Activated naive CD4-positive, alpha-beta T cell treated with anti-CD3 and anti-CD28 coated beads, Interleukin-2, amount 50 U/mL, for 72 hours (primary cell): ENCODE measurements around the gene PAX3. TPM values are rescaled to one million over a fixed set of nuclear protein-coding genes. Genes with fewer than 3 reads are reported as not detected.

ENCODE experiments used
- ATAC-seq, 2 donors: fragments of 150-1000 bp; cut with Tn5 transposase; 2 replicates each; pipeline ENCODE4 v1.10.0; 2021; ENCODE audit warnings: mild to moderate bottlenecking in 2 of 2, moderate library complexity in 2 of 2
- DNase-seq, 2 donors: peaks; one replicate each; pipeline ENCODE4 v3.0.0; 2021 to 2022; ENCODE audit warnings: low spot score in 2 of 2
- H3K27ac Mint-ChIP-seq, 2 donors: one replicate each; pipeline ENCODE4 v1.8.0; 2022; ENCODE audit warnings: mild to moderate bottlenecking in 2 of 2, mixed read lengths in 2 of 2
- H3K36me3 Mint-ChIP-seq, 2 donors: one replicate each; pipeline ENCODE4 v1.8.0; 2022; ENCODE audit warnings: mixed read lengths in 2 of 2
- H3K9me3 Mint-ChIP-seq, 2 donors: one replicate each; pipeline ENCODE4 v1.8.0; 2022; ENCODE audit warnings: mixed read lengths in 2 of 2
- total RNA-seq, 2 donors: library from RNA; stranded (reverse); gene quantifications; one replicate each; pipeline ENCODE4 v1.2.3, GENCODE V29; 2022

PAX3 gene
- total RNA-seq, 2 donors from 2014 or later, result not detected

DNA sequence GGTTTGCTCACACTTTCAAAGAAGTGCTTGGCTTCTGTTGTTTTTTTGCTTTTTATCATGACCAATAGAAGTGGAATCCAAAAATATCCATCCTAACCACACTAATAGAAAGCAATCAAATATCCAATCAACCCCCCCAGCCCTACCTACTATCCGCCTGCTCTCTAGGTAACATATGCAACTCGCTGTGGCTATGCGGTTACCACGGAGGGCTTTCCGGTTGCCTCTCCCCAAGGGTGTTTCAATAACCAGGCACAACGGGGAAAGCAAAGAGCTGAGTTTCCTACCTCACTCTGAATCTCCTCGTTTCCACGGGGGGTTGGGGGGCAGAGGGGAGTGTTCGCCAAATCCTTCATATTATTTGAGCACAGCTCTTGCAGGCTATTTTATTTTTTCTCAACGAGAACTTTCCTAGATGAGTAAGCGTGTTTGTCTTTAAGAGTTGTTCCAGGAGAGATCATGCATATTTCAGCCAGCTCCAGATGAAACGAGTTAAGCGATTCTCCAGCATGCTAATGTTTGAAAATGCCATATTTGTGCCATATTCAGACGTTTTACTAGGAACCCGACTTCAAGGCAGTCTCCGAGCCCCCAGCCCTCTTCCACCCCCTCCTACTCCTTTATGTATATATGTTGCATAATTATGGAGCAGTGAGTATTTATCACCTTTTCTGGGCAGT, 30.3 kb downstream of the PAX3 start:
- peaks cover 4 to 8% of the 10 kb centered on the region in 2 donors for H3K9me3 Mint-ChIP-seq

DNA sequence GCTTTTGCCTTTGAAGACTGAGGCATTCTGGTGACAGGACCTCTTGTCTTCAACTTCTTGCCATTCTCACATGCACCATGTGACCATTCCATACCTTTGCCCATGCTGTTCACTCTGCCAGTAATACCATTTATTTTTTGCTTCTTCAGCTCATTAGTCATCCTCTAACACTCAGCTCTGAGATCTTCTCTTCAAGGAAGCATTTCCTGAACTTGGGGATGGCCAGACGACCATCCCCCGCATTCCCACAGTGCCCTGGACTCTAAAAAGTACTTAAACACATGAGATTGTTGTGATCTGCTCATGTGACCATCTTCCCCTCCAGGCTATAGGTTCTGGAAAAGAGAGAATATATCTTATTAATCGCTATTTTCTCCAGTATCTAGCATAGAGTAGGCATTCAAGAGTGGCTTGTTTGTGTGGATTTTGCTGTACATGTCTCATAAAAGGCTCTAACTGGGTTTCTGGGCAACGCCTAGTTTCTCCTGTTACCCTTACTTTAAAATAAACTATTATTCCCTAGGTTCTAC, 33.9 kb downstream of the PAX3 start:
- Mint-ChIP-seq H3K27ac (no peak overlapping the region), H3K36me3 (peaks cover 0 to 4% of the 10 kb centered on the region in 2 donors), H3K9me3 (peaks cover 4 to 8% of the 10 kb centered on the region in 2 donors)
- ATAC-seq (no peak), DNase-seq (no peak)

More for the DNA sequence above, 30.3 kb downstream of the PAX3 start:
- no peak for ATAC-seq
- Mint-ChIP-seq H3K27ac (no peak overlapping the region), H3K36me3 (peaks cover 0 to 4% of the 10 kb centered on the region in 2 donors)
- DNase-seq, result no peak

DNA sequence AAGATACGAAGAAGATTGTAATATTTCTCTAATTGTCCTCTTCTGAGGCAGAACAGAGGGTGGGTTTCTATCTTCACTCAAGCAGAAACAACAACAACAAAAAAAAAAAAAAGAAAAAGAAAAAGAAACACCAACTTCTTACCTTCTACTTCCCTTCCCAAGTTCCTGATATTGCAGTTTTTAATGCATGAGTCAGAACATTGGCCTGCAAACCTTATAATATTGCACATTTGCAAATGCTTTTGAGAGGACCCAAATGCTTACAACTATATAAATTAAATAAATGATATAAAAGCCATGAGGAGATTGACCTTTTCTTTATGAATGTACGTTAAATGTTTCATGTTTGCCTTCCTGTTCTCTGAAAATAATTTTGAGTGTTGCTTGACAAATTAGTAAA, 37.3 kb downstream of the PAX3 start:
- DNase-seq (no peak), ATAC-seq (no peak)
- Mint-ChIP-seq H3K27ac (no peak overlapping the region), H3K9me3 (peaks cover 4 to 12% of the 10 kb centered on the region in 2 donors), H3K36me3 (peaks cover 2 to 4% of the 10 kb centered on the region in 2 donors)

GRCh38 chr2:222257645-222258044, 41.2 kb downstream of the PAX3 start:
- Mint-ChIP-seq H3K9me3 (peaks cover 0 to 5% of the 10 kb centered on the region in 2 donors), H3K36me3 (peaks cover 0 to 7% of the 10 kb centered on the region in 2 donors), H3K27ac (no peak overlapping the region)
- ATAC-seq (no peak), DNase-seq (no peak)

- ATAC-seq (no peak), DNase-seq (no peak)
- H3K9me3 Mint-ChIP-seq, result peaks cover 0 to 5% of the 10 kb centered on the region in 2 donors
- H3K36me3 Mint-ChIP-seq, result peaks cover 0 to 7% of the 10 kb centered on the region in 2 donors
- no peak overlapping the region for H3K27ac Mint-ChIP-seq
Observed at GRCh38 chr2:222256250-222256649, 42.5 kb downstream of the PAX3 start.

- Mint-ChIP-seq H3K36me3 (peaks cover 0 to 7% of the 10 kb centered on the region in 2 donors), H3K27ac (no peak overlapping the region), H3K9me3 (peaks cover 0 to 5% of the 10 kb centered on the region in 2 donors)
- ATAC-seq, result no peak
- no peak for DNase-seq
Observed at GRCh38 chr2:222255090-222255489, 43.7 kb downstream of the PAX3 start.

- Mint-ChIP-seq H3K9me3 (peaks cover 0 to 1% of the 10 kb centered on the region in 2 donors), H3K27ac (no peak overlapping the region), H3K36me3 (no peaks in the 10 kb centered on the region)
- DNase-seq (no peak), ATAC-seq (no peak)
Observed at GRCh38 chr2:222250313-222250712, 48.5 kb downstream of the PAX3 start.

DNA sequence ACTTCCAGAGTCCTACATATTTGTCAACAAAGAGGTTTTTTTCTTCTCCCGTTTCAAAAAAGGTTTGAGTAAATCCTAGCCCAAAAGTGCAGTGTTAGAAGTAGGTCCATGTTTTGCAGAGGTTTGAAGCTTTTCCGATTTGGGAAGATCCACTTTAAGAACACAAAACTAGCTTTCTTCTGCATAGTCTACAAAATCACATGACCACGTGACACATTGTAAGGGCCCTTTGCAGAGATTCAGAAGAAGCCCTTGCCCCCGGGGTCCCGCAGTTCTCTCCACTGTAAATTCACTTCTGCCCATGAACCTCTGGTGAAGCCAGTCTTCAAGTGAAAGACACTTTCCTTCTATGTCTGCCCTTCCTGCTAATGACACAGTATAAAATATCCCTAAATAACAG, 49.4 kb downstream of the PAX3 start:
- Mint-ChIP-seq H3K36me3 (no peaks in the 10 kb centered on the region), H3K27ac (no peak overlapping the region), H3K9me3 (peaks cover 0 to 2% of the 10 kb centered on the region in 2 donors)
- ATAC-seq, result no peak
- DNase-seq, result no peak

DNA sequence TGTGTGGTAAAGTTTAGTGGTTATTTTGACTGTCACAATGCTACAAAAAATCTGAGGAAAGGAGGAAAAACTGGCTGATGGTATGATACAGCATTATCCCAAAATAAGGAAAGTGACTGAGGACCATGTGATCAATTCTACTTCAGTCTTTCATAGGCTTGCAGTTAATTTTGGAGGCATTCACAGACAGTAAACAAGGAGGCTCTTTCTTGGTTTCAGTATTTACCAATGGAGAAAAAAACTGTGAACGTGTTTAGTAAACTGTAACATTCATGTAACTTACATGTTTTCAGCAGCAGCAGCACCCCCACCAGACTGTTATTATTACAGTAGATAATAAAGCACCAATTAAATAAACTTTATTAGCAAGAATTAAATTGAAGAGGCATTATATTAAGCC, 50.0 kb downstream of the PAX3 start:
- H3K36me3 Mint-ChIP-seq, result no peaks in the 10 kb centered on the region
- no peak for DNase-seq
- peaks cover 0 to 3% of the 10 kb centered on the region in 2 donors for H3K9me3 Mint-ChIP-seq
- no peak for ATAC-seq
- H3K27ac Mint-ChIP-seq, result no peak overlapping the region

DNA sequence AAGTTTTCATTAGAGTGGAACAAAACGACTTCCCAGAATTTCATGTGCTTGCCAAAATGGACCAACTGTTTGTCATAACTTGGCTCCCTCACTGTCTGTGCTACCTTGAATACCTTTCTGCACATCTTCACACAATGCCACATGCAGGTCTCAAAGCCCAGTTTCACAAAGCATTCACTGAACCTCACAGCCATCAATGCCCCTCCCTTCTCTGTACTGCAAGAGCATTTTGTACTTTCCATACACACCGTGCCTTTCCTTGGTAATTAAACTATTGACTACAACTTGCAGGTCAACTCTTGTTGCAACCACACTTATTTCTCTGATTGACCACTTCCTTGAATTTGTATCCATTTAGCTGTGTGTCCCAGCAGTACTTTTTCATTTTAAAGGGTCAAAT, 50.5 kb downstream of the PAX3 start:
- ATAC-seq (no peak), DNase-seq (no peak)
- no peak overlapping the region for H3K27ac Mint-ChIP-seq
- H3K36me3 Mint-ChIP-seq, result no peaks in the 10 kb centered on the region
- peaks cover 0 to 6% of the 10 kb centered on the region in 2 donors for H3K9me3 Mint-ChIP-seq

DNA sequence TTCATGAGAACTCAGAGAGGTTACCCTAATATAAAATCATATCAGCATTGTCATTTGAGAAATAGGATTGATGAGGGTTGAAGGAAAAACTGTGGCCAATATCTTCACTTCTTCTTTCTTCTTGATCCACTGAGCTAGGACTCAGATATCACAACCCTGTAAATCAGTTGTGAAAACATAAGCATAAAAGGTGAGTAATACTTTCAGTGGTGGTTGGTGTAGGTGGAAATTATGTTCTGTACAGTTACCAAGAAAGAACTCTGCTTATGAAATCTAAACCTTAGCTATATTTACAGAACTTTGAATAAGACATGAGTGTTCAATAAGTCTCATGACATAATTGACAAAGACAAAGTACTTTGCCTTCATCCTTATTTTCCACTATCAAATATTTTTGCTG, 56.3 kb downstream of the PAX3 start:
- DNase-seq (no peak), ATAC-seq (peak in 1 of 2 donors; percentile 83)
- no peaks in the 10 kb centered on the region for H3K36me3 Mint-ChIP-seq
- H3K9me3 Mint-ChIP-seq, result peaks cover 0 to 6% of the 10 kb centered on the region in 2 donors
- H3K27ac Mint-ChIP-seq, result no peak overlapping the region

DNA sequence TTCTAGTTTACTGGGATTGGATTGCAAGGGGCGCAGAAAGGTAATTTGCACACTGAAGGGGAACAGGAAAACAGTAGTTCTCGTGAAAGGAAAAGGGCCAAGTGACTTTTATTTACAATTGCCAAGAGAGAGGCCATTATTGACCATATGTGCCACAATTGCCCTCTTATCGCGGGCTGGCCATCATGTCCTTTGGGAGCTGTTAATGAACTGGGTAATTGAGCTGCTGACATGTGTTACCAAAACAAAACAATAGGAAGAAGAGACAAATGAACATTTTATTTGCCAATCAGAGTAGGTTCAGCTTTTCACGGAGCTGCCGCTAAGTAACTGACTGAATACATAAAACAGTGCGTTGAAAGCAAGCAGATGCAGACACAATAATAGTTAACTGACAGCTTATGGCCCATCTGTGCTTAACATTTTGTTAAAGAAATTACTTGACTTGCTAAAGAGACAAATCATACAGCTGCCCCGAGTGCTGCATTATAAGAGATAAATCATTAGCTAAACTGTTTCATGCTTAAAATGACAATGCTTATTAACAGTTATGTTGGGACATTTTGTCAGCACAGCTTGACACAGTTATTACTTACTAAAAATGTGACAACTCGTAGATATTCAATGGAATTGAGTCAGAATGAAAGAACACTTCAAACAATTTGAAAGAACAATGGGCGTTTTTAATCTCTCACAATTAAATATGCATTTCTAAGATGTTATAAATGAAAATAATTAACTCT, 57.5 kb downstream of the PAX3 start:
- ATAC-seq, result no peak
- Mint-ChIP-seq H3K27ac (no peak overlapping the region), H3K9me3 (peaks cover 0 to 6% of the 10 kb centered on the region in 2 donors), H3K36me3 (no peaks in the 10 kb centered on the region)
- no peak for DNase-seq

DNA sequence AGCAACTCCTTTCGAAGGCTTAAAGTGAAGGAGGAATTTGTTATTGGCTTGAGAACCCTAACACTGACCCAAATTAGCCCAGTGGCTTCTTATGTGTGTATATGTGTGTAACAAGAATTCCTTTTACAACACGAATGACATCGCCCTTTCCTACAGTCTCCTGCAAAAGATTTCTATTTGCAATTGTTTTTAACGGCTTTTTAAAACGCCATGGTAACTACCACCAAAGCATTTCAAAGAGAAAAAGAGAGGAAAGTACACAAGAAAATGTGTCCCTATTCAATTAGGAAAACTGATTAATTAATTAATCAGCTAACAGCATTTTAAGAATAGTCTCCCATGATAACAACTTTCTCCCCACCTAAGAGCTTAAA, 58.1 kb downstream of the PAX3 start:
- ATAC-seq, result no peak
- DNase-seq, result no peak
- Mint-ChIP-seq H3K27ac (no peak overlapping the region), H3K9me3 (peaks cover 0 to 6% of the 10 kb centered on the region in 2 donors), H3K36me3 (no peaks in the 10 kb centered on the region)

DNA sequence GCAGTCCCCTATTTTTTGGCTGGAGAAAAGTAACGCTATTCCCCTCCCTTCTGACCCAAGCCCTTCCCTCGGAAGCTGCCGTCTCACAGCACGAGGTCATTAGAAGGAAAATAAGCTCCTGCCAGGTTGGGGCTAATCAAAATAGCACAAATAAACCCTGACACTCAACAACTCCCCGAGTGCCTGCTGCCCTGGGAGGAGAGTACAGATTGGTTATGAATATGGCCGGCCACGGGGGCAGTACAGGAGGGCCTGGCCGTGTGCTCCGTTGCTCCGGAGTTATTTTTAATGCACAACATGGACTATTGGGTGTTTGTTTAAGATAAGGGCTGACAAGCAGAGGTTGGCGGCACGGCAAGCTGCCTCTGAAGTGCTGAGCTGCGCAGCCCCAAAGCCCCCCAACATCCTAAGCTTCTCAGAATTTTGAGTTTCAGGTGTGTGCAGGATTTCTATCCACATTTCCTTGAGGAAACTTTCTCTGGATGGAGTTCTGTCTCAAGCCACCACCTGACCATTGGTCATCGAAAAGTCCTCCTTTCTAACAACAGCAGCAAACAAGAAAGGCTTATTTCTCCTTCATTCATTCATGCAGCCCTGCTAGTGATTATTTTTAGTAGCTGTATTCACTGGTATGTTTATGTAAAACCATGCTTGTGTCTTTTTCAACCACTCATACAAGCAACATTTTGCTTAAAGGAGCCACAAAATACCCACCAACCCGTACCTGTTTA, 58.7 kb downstream of the PAX3 start:
- ATAC-seq, result no peak
- DNase-seq, result no peak
- Mint-ChIP-seq H3K27ac (no peak overlapping the region), H3K9me3 (peaks cover 0 to 3% of the 10 kb centered on the region in 2 donors), H3K36me3 (no peaks in the 10 kb centered on the region)

- no peak for DNase-seq
- peaks cover 0 to 3% of the 10 kb centered on the region in 2 donors for H3K9me3 Mint-ChIP-seq
- no peak for ATAC-seq
- H3K36me3 Mint-ChIP-seq, result no peaks in the 10 kb centered on the region
- no peak overlapping the region for H3K27ac Mint-ChIP-seq
Observed at GRCh38 chr2:222239091-222239490, 59.7 kb downstream of the PAX3 start.

GRCh38 chr2:222238072-222238471, 60.7 kb downstream of the PAX3 start:
- Mint-ChIP-seq H3K27ac (no peak overlapping the region), H3K36me3 (no peaks in the 10 kb centered on the region), H3K9me3 (no peaks in the 10 kb centered on the region)
- ATAC-seq (no peak), DNase-seq (no peak)

DNA sequence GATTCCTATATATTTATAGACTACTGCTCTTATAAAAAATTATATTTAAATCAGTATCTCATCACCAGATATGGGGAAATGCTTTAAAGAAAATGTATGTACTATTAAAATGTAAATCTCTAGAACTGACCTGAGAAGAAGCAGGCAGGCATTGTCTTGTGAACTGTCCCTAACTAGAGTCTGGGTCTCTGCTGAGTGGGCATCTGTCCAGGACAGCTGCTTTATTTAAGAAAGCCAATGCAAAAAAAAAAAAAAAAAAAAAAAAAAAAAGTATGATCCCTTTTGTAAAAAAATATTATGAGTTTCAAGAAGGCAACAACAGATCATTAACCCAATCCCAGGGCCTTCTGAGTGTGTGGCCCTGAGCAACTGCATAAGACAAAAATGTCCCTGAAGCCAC, 66.0 kb downstream of the PAX3 start:
- Mint-ChIP-seq H3K36me3 (no peaks in the 10 kb centered on the region), H3K9me3 (peaks cover 0 to 4% of the 10 kb centered on the region in 2 donors), H3K27ac (no peak overlapping the region)
- no peak for DNase-seq
- ATAC-seq, result no peak
